D721Med (cell line): ENCODE measurements around the gene GPR75.

Experiments
- DNase-seq: peaks from one replicate; pipeline ENCODE4 v3.0.0; 2011; ENCODE audit warnings: low spot score; ENCODE audit not compliant: insufficient read length
- FAIRE-seq: peaks from 2 replicates; lab custom pipeline; 2011; peaks lifted over from hg19 to GRCh38; lab: Jason Lieb, UNC
- TF ChIP-seq, protein P1 (sequence below): IDR thresholded peaks from 2 replicates; pipeline ENCODE4 v1.5.1; 2012; ENCODE audit warnings: mild to moderate bottlenecking, control low read depth; ENCODE audit not compliant: insufficient read depth; ENCODE audit errors: missing control alignments

GPR75 gene

DNA sequence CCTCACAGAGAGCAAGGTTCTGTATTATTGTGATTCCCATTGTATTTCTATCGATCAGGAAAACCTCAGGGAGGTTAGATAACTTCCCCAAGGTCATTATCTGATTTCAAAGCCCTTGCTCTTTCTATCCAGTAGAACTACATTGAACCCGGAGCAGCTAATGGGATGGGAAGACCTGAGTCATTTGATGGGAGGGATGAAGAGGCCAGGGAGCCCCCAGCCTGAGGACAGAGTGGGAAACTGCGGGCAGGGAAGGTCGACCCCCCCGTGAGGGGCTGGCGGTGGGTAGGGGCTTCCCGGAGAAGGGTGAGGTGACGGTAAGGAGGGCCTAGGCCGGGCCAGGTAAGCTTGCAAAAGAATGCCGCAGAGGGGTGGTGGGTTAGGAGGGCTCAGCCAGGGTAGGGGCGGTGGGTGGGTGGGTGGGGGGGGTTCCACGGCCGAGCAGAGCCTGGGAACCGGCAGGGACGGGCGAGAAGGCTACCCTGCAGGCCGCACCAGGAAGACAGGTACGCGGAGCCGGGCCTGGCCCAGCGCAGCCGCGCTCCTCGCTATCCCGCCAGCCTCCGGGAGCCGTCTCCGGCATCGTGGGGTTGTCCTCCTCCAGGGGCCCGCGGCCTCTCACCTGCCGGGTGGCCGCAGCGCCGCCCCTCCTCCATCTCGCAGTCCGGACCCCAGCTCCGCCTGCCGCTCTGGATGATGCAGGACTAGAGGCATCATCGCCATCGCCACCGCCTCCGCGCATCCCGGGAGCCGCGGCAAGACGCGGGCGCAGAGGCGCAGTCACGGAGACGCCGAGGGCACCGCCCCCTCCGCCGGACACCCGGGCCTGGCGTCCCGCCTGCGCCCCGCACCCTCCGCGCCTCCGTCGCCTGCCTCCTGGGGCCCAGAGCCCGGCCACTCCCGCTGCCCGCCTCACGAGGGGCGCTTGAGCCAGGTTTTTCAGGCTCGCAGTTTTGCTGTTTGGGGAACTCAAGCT, at the start of gene GPR75:
Gene GPR75 (minus strand): TSS at position 762 of the 976 bp plus-strand sequence. CDS start 5,211 bp downstream, outside the sequence.
- FAIRE-seq (no peak), DNase-seq (no peak)
- TF ChIP-seq, protein P1, sequence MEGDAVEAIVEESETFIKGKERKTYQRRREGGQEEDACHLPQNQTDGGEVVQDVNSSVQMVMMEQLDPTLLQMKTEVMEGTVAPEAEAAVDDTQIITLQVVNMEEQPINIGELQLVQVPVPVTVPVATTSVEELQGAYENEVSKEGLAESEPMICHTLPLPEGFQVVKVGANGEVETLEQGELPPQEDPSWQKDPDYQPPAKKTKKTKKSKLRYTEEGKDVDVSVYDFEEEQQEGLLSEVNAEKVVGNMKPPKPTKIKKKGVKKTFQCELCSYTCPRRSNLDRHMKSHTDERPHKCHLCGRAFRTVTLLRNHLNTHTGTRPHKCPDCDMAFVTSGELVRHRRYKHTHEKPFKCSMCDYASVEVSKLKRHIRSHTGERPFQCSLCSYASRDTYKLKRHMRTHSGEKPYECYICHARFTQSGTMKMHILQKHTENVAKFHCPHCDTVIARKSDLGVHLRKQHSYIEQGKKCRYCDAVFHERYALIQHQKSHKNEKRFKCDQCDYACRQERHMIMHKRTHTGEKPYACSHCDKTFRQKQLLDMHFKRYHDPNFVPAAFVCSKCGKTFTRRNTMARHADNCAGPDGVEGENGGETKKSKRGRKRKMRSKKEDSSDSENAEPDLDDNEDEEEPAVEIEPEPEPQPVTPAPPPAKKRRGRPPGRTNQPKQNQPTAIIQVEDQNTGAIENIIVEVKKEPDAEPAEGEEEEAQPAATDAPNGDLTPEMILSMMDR = no peak

DNA sequence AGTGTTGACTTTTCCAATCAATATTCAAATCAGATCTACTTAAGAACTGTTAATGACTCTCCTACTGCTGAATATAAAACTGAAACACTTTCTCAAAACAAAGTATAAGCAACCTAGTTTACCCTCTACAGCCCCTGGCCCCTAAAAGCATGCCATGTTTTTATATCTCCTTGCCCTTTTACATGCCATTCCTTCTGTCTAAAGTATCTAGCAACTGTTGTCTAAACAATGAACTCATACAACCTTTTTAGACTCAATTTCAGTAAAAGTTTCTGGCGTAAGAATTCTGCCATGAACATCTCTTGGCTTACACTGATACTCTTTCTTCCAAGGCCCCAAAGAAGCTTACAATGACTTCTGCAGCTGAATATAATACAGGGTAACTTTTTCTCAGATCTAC, 47.8 kb upstream of the GPR75 start:
- TF ChIP-seq, protein P1 = no peak
- no peak for DNase-seq
- no peak for FAIRE-seq

DNA sequence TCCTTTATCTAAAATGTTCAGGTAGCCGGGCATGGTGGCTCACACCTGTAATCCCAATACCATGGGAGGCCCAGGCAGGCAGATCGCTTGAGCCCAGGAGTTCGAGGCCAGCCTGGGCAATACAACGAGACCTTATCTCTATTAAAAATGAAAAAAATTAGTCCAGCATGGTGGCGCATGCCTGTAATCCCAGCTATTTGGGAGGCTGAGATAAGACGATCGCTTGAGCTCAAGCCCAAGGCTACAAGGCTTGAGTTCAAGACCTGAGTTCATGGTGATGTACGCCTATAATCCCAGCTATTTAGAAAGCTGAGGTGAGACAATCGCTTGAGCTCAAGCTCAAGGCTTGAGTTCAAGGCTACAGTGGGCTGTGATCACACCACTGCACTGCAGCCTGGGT, 45.6 kb upstream of the GPR75 start:
- DNase-seq (no peak), FAIRE-seq (no peak)
- TF ChIP-seq, protein P1 = no peak

DNA sequence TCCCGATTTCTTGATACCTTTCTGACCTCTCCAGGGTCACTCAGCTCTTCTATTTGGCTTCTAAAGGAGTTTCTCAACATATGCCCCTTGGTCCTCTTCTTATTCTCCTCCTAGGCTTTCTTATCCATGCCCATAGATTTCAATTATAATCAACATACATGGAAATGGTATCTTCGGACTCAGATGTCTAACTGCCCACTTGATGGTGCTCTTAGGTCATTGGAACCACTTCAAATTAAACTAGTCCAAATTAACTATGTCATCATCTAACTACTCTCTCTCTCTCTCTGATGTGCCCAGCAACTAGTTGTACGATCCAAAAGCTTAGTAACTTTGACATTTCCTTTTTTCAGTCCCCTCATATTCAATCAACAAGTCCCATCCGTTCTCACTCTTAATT, 43.2 kb upstream of the GPR75 start:
- DNase-seq = no peak
- TF ChIP-seq, protein P1 = no peak
- FAIRE-seq = peak; percentile 21

DNA sequence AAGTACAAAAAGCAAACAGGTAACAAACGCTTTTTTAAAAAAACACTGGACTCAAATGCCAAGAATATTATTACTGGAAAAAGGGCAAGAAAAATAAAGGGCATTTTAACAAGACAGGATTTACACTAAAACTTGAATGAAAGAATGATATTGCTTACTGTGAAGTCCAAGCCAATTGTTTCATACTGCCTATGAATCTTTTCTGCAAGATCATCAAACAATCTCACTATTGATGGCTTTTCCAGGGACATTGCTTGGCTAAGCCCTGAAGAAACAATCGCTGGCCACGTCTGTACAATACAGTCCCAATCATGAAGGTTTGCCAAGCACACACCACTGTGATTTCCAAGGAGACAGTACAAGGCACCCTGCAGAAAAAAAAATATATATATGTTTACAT, 41.4 kb upstream of the GPR75 start:
- TF ChIP-seq, protein P1 = no peak
- DNase-seq (no peak), FAIRE-seq (no peak)

DNA sequence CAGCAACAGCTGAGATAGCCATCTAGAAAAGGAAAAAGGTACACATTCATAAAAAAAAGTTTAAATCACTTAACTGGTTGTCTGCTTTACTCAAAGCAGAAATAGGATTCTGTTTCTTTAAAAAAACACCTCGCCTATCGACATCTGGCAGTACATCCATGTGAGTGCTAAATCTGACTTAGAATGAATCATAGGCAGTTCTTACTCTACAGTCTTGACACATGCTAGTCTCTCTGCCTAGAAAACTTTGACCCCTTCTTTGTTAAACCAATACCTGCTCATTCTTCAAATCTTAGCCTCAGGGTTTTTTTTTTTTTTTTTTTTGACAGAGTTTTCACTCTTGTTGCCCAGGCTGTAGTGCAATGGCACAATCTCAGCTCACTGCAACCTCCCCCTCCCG, 37.1 kb upstream of the GPR75 start:
- DNase-seq = no peak
- FAIRE-seq = no peak
- TF ChIP-seq, protein P1 = no peak
